Prostate gland (tissue), 2 donors: ENCODE data around the gene LRP8. TPM values are rescaled to one million over a fixed set of nuclear protein-coding genes. Genes with fewer than 3 reads are reported as not detected.

Experiments used
- DNase-seq: peaks from one replicate; pipeline ENCODE4 v3.0.0-alpha.2; 2019; ENCODE audit warnings: low spot score
- H3K27ac ChIP-seq, 2 donors: fragments of 200-600 bp; sonication (generic); 2 replicates each; pipeline ENCODE4 v1.5.1; 2017 to 2019
- H3K27me3 ChIP-seq: fragments of 200-600 bp; sonication (generic); replicated peaks from 2 replicates; pipeline ENCODE4 v1.5.1; 2019; ENCODE audit not compliant: insufficient read depth
- H3K36me3 ChIP-seq, 2 donors: fragments of 200-600 bp; sonication (generic); 1 replicate in 1 of 2; 2 replicates in 1 of 2; pipeline versions ENCODE4 v1.5.1 to v1.8.1; 2017 to 2019
- H3K4me1 ChIP-seq: fragments of 200-600 bp; sonication (generic); replicated peaks from 2 replicates; pipeline ENCODE4 v1.5.1; 2019
- H3K4me3 ChIP-seq, 2 donors: fragments of 200-600 bp; sonication (generic); 2 replicates each; pipeline ENCODE4 v1.5.1; 2017 to 2019
- H3K9me3 ChIP-seq: fragments of 200-600 bp; sonication (generic); 2 replicates; pipeline ENCODE4 v1.5.1; 2017
- POLR2A ChIP-seq: fragments of 450-650 bp; IDR thresholded peaks from one replicate; pipeline ENCODE4 v1.6.1; 2016; ENCODE audit warnings: antibody characterized with exemption, mild to moderate bottlenecking
- POLR2AphosphoS5 ChIP-seq: sonication (generic); formaldehyde crosslinking; IDR thresholded peaks from one replicate; pipeline ENCODE4 v1.6.1; 2017; ENCODE audit warnings: antibody characterized with exemption
- WGBS: methylation state at CpG from one replicate; pipeline ENCODE4 v1.1.5; 2018; 5-methylcytosine and 5-hydroxymethylcytosine counted together
- intact Hi-C: fragments of 100-400 bp; cut with DNase I; formaldehyde crosslinking; loops from one replicate; pipeline ENCODE4 v1.14.2; 2022
- total RNA-seq, 2 donors: library from RNA; depleted of rRNA; stranded (reverse); fragments of >200 nt; gene quantifications; one replicate each; pipeline ENCODE4 v1.1.0, GENCODE V29; 2016
- TF ChIP-seq, protein P1 (sequence below), 4 experiments: fragments of 200-600 bp in 2 of 4; fragments of 450-650 bp in 2 of 4; sonication (generic) in 2 of 4; IDR thresholded peaks; 1 replicate in 3 of 4; 2 replicates in 1 of 4; pipeline ENCODE4 v1.5.1; 2016 to 2019; ENCODE audit warnings: antibody characterized with exemption in 4 of 4, mild to moderate bottlenecking in 2 of 4, moderate library complexity in 2 of 4

The LRP8 gene
- total RNA-seq, 2 donors from 2014 or later = 6.7 to 130 TPM

DNA sequence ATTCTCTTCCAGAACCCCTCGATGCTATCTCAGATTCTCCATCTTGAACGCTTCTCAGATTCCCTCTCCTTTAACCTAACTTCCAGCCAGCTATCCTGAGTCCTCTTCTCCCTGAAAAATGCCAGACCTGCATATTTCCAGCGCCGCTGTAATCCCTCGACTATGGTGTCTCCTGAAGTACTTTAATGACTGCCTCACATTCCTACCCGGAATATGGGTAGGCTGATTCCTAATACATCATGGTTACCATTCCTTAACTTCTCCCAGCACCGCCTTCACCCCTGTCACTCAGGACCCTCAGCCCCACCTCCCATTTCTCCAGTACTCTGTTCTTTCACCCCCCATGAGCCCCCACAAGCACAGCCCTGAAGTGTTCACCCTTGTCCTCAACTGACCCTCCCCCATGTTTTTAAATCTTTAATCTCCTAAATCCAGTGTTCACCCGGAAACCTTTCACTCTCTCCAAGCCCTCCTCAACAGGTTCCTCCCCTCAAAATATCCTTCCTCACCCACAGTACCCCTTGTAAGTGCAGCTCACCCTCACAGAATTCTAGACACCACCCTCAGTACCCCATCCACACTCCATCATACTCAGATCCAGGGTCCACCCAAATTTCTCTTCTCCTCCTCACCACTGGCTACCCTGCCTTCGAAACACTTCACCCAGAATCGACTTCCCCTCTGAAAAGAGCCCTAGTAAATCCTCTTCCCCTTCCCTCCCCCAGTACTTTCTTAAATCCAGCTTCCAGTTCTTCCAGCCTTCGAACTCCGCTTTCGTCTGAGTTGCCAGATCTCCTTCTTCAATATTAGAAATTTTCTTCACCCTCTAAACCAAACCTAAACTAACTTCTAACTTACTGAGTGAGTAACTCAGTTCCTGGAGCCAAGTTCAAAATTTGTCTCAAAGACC lies 130.3 kb downstream of the LRP8 start:
- no peaks in the 10 kb centered on the region for H3K27me3 ChIP-seq
- TF ChIP-seq, protein P1, sequence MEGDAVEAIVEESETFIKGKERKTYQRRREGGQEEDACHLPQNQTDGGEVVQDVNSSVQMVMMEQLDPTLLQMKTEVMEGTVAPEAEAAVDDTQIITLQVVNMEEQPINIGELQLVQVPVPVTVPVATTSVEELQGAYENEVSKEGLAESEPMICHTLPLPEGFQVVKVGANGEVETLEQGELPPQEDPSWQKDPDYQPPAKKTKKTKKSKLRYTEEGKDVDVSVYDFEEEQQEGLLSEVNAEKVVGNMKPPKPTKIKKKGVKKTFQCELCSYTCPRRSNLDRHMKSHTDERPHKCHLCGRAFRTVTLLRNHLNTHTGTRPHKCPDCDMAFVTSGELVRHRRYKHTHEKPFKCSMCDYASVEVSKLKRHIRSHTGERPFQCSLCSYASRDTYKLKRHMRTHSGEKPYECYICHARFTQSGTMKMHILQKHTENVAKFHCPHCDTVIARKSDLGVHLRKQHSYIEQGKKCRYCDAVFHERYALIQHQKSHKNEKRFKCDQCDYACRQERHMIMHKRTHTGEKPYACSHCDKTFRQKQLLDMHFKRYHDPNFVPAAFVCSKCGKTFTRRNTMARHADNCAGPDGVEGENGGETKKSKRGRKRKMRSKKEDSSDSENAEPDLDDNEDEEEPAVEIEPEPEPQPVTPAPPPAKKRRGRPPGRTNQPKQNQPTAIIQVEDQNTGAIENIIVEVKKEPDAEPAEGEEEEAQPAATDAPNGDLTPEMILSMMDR (IDR thresholded peaks at IDR 0.05) = no peak
- TF ChIP-seq POLR2AphosphoS5 (no peak), POLR2A (no peak)
- peak overlapping the region; percentile 93 to 98 for H3K4me3 ChIP-seq
- H3K27ac ChIP-seq = peak overlapping the region; percentile 93
- intact Hi-C loops = loop anchor here (10.0 kb wide), 1 partner anchor 473 kb away; the partner anchor contains the start of gene ZYG11B
- 34% methylated on average over 13 of the region's 13 CpGs for WGBS
- peaks cover 10% of the 10 kb centered on the region for H3K4me1 ChIP-seq
- DNase-seq = no peak
- H3K9me3 ChIP-seq = no peaks in the 10 kb centered on the region
- peaks cover 0 to 3% of the 10 kb centered on the region in 2 donors for H3K36me3 ChIP-seq

DNA sequence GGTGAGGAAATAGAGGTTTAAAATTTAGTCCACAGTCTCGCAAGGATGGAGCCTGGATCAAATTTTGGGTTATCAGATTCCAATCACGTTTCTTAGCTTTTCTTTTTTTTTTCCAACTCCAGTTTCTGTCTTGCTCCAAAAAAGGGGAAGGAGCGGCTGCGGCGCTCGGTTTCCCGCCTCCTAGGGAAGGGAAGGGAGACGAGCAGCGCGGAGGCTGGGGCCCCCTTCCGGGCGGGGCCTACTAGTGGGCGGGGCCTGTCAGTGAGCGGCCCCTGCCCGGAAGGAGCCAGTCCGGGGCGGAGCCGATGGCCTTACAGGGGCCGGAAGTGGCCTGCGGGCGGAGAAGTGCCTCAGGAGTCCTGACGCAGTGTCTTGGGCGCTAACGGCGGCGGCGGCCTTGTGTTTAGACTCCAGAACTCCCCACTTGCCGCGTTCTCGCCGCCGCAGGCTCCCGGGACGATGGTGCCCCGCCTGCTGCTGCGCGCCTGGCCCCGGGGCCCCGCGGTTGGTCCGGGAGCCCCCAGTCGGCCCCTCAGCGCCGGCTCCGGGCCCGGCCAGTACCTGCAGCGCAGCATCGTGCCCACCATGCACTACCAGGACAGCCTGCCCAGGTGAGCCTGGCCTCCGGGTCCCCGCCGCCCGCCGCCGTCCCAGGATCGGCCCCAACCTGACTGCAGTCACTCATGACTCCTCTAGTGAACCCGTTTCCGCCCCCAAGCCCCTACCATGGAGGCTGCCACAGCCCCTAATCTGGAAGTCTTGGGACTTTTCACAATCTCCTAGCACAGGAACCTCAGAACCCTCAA lies 131.2 kb downstream of the LRP8 start, which contains the start of gene CPT2:
CPT2 (plus strand) TSS at position 340 of the 806 bp plus-strand sequence; CDS start at position 460, 120 bp downstream.
- Histone ChIP-seq H3K4me1 (peaks cover 10% of the 10 kb centered on the region), H3K27ac (peak within 1 kb of the TSS; percentile 93), H3K9me3 (no peaks in the 10 kb centered on the region), H3K27me3 (no peaks in the 10 kb centered on the region), H3K4me3 (peak within 1 kb of the TSS; percentile 93 to 98), H3K36me3 (no peaks in the 10 kb centered on the region)
- WGBS = 2% methylated on average over 48 of the region's 57 CpGs
- TF ChIP-seq, protein P1 (IDR thresholded peaks at IDR 0.05) = peak in 2 of 4 experiments; percentile 23 to 48
- peak; percentile 95 for TF ChIP-seq POLR2A
- TF ChIP-seq POLR2AphosphoS5 = peak; percentile 93
- DNase-seq = peak; percentile 92
- intact Hi-C loops = loop anchor here (10.0 kb wide), 1 partner anchor 472 kb away; the partner anchor contains the start of gene ZYG11B

DNA sequence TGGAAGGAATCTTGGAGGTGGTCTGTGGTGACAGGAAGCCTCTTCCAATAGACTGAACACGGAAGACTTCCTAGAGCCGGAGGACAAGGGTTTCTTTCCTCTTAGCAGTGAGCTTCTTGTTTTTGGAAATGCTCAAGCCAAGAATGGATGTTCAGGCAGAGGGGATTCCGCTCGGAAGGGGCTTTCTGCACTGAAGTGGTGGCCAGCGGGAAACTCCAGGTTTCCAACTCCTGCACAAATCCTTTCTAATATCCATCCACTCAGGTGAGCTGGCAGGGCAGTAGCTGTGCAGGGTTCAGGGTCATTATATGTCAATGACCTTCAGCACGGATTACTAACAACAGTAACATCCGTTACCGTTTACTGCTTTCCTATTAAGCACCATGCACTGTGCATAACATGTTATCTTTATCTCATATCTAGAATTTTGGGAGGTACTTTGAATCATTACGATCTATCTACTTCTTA lies 131.8 kb downstream of the LRP8 start:
- WGBS = 32% methylated on average over 9 of the region's 9 CpGs
- peak overlapping the region; percentile 93 for H3K27ac ChIP-seq

DNA sequence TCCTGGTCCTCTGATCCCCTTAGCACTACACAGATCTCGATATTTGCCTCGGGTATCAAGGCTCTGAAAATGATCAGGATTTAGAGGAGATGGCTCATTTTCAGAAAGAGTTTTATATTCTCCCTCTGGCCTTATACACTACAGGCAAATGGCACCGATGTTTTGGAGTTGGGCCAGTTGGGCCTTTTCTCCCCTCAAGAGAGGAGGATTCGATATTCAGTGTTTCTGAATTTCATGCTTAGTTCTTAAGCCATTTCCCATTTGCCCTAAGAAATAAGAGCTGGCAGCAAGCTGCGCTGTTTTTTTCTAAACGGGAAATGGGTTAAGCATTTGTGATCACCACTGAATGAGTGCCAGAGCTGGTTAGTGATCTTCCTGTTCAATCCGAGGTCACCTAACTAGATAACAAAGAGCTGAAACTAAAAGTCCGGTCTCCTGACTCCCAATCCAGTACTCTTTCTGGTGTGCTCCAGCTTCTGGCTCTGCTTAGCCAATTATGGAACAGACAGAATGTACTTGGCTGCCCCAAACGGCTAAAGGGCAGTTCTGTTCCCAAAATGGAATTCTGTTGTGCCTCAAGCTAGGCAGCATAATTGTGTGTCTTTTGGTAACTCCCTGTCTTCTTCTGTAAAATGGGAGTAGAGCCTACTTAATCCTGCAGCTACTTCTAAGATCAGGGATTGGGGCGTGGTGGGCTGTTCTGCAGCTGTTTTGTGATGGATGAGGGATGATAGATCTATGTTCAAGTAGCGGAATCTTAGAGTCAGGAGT lies 132.4 kb downstream of the LRP8 start:
- DNase-seq = no peak
- peak overlapping the region; percentile 93 for H3K27ac ChIP-seq
- no peaks in the 10 kb centered on the region for H3K36me3 ChIP-seq
- intact Hi-C loops = loop anchor here (10.0 kb wide), 1 partner anchor 471 kb away; the partner anchor contains the start of gene ZYG11B
- no peak overlapping the region for H3K4me3 ChIP-seq
- 79% methylated on average over 11 of the region's 11 CpGs for WGBS
- TF ChIP-seq POLR2AphosphoS5 = no peak
- TF ChIP-seq, protein P1 (IDR thresholded peaks at IDR 0.05) = no peak
- no peak for TF ChIP-seq POLR2A
- H3K27me3 ChIP-seq = no peaks in the 10 kb centered on the region
- H3K9me3 ChIP-seq = no peaks in the 10 kb centered on the region
- H3K4me1 ChIP-seq = peaks cover 10% of the 10 kb centered on the region

More for the DNA sequence above, 131.8 kb downstream of the LRP8 start:
- H3K9me3 ChIP-seq = no peaks in the 10 kb centered on the region
- H3K36me3 ChIP-seq = no peaks in the 10 kb centered on the region
- H3K4me3 ChIP-seq = peak overlapping the region; percentile 93 to 98
- H3K27me3 ChIP-seq = no peaks in the 10 kb centered on the region
- TF ChIP-seq, protein P1 (IDR thresholded peaks at IDR 0.05) = no peak
- TF ChIP-seq POLR2A (no peak), POLR2AphosphoS5 (no peak)
- intact Hi-C loops = loop anchor here (10.0 kb wide), 1 partner anchor 471 kb away; the partner anchor contains the start of gene ZYG11B
- peaks cover 10% of the 10 kb centered on the region for H3K4me1 ChIP-seq
- no peak for DNase-seq
